NCI-H2171 (cell line): ENCODE measurements around the gene LRP1B.

Experiments used
- DNase-seq: peaks from one replicate; lab custom pipeline; 2025; lab: John Stamatoyannopoulos, UW

Gene LRP1B

DNA sequence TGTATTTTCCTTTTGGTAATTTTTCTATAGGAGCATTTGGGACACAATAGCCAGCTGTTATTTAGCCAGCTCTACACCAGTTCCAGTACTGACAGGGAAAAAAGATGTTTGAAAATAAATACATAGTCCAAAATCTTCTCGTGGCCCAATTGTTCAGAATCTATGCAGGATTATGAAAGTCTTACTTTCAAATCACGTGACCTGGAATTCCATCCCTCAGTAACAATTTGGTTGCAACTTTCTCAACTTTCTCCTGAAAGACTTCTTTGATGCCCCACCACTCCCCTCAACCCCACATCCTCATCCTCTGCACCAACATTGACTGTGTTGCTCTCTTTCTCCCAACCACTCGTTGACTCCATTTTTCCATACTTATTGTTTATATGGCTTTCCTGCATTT, 539.0 kb downstream of the LRP1B start:
- DNase-seq = no peak

DNA sequence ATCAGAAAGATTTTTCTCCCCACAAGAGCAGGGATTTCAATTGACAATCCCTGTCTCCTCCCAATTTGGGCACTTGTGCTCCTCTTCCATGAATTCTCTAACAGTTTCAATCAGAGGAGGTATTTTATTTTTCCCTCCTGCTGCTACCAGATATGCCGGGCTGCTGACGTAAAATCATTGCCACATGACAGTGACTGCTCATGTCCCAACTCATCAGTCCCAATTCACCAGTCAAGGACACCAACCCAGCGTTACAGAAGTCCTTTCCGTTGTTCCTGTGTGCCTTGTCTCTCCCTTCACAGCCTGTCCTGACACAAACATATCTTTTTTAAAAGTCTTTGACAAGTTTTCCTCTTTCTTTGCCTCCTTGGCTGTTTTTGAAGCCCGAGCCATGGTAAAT, 540.2 kb downstream of the LRP1B start:
- no peak for DNase-seq

DNA sequence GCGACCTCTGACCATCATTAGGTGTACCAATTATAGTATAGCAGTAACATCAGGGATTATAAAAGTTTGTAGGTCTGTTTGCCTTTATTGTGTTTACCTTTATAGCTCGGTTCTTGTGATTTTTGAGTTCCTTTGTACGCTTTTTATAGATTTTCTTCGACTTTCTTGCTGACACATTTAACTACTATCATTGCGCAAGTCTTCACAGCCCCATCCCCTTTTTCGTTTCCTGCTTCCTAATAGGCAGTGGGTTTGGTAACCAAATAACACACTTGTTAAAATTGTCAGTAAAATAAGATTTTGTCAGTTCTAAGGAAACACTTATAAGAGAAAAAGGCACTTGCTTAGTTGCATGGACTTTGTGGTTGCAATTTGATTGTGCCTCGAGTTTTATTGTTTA, 541.5 kb downstream of the LRP1B start:
- DNase-seq = no peak

DNA sequence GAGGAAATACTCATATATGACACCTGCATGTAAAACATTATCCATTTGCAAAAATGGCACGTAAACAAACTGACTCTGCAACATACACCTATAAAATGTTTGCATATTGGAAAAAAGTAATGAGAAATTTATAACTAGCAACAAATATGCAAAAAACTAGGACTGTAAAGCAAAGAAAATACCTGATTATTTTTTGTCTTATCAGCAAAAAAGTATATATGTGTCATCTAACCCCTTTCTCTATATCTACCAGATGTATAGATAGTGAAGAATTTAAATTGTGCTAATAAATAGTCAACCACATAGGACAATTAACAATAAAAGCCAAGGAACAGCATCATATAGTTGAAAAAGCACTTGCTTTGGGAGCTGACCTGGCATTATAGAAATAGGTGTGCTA, 543.8 kb downstream of the LRP1B start:
- no peak for DNase-seq

DNA sequence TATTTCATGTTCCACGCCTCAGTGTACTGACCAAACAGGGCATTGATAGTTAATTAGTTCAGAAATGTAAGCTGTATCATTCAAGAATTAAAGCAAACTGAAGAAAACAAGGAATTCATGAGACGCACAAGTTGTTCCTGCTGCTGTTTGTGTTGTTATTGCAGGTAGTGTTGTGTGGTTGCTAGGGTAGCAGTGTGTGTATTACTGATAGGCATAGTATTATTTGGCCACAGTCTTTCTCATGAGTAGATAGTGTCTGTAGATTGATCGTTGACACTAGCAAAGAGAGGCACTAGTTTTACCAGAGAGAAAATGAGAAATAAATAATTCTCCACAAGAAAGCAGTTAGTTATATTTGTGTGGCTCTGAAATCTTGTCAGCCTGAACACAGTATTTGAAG, 548.6 kb downstream of the LRP1B start:
- no peak for DNase-seq

DNA sequence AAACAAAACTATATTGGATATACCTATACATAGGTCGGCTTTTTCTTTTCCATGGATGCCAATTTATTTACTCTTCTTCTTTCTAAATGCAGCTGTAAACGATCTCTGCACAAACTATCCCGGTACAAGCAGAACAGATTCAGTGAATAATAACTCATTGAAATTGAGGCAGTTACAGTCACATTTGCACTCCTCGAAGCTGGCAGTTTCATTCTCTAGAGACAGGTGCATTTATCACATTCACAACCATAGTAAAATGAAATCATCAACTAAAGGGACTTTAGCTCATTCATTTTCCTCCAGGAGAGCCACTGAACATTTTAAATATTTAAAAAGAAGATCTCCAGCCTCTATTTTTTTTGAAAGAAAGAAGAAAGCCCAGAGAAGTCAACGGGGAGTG, 551.7 kb downstream of the LRP1B start:
- DNase-seq = no peak

DNA sequence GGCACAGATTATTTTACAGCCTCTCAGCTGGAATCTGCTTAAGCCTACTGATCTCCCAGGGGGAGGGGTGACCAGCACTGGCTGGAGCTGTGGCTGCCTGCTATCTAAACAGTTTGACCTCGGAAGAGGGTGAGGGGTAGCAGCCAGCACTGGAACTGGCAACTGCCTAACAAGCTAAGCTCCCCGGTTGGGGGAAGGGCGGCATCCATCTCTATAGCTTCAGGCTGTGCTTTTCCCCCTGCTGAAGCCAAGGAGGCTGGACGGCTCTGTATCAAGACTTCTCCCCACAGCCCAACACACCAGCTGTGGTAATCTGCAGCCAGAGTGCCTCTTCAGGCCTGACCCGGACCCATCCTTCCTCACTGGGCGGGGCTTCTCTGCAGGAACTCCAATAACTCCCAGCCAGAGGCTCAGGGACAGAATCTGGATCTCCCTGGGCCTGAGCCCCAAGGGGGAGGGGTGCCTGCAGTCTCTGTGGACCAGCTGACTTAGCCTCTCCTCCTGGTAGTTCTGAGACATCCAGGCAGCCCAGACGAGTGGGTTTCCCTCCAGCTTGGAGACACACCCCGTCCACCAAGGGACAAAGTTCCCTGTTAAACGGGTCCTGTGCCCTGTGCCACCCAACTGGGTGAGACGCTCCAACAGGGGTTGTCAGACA, 560.2 kb downstream of the LRP1B start:
- DNase-seq = no peak

DNA sequence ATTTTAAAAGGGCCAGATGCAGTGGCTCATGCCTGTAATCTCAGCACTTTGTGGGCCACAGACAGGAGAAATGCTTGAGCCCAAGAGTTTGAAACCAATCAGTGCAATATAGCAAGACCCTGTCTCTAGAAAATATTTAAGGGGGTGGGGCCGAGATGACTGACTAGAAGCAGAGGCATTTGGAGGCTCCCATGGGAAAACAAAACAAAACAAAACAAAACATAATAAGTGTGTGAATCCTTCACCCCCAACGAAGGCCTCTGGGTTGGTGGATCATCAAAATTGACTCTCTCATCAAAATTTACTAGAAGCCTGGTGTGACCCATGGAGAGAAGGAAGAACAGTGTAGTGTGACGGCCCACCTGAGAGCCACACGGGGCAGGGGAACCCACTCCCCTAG, 560.9 kb downstream of the LRP1B start:
- no peak for DNase-seq

DNA sequence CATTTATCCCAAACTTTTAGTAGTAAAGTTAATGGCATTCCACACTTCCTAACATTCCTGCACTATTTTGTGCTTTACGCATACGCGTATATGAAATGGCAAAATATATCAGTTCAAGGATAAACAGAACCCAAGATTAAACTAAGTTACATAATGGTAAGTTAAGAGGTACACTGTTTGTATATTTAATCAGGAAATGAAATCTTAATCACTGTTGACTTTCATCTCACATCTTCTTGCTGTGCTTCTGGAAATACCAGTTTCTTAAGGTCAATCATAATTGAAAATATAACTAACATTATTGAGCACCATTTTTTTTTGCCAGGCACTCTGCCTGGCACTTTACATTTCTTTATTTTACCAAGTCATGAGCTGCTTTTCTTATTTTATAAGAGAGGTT, 565.2 kb downstream of the LRP1B start:
- no peak for DNase-seq

DNA sequence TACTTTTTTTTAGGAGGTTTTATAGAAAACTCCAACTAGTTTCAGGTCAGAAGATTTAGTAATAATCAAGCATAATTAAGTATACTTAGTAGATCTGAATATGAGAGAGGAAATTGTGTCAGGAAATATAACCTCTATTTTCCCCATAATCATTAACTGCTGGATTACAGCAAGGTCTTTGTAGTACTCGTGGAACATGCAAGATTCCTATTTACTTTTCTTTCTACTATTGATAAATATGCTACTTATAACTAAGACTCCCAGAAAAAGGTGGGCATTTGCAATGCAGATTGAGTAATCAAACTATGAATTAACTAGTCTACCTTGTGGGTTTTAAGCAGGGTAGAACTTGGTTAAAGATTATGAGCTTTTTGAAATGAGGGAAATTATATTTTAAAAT, 570.1 kb downstream of the LRP1B start:
- no peak for DNase-seq

DNA sequence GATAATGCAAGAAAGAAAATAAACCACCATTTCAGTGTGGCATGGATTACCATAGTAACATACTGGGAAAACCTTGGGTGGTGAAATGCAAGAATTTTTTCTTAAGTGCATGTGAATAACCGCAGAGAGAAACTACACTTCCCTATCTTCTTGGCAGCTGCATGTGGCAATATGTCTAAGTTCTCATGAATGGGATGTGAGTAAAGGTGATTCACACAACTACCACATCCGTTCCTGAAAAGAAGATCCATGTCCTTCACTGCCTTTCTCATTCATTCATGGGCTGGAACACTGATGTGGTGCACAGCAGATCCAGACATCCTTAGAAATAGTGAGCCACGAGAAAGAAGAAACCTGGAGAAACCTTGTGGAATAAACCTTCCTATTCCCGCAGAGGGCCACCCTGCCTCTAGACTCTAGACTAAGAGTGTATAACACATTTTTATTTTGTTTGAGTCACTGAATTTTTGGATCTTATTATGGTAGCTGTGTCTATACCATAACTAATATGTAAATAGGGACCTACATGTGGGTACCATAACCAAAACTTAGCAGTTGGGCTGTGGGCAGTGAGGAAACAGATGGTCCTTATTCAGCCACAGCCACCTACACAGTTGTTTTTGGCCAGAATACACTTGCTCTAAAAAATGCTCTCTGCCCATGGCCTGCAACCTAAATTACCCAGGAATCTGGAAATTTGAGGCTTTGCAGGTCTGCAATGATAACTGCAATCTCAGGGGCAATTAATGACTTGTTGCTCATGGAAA, 573.3 kb downstream of the LRP1B start:
- DNase-seq = no peak

DNA sequence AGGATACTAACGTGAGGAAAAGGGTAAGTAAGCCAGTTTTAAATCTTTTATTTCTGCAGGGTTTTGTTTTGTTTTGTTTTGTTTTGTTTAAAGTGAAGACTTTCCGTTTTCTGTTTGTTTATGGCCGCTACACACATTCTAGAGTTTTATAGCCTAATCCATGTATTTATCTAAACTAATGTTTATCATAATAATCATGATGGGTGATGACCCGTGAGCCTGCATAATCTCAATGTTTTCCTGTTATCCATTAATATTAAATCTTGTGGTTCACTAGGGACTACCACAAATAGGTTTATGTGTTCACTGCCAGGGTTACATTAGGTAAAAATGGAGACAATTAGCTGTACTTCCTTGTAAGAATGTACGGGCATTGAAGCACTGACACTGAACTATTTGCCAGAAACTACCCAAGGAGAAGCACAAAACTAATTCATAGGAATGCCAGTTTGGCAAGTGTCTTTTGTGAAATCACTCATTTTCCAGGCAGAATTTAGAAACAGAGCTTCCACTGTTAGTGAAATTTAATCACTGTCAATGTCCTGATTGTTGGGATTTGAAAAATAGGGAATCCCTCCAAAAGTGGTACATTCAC, 574.8 kb downstream of the LRP1B start:
- no peak for DNase-seq

DNA sequence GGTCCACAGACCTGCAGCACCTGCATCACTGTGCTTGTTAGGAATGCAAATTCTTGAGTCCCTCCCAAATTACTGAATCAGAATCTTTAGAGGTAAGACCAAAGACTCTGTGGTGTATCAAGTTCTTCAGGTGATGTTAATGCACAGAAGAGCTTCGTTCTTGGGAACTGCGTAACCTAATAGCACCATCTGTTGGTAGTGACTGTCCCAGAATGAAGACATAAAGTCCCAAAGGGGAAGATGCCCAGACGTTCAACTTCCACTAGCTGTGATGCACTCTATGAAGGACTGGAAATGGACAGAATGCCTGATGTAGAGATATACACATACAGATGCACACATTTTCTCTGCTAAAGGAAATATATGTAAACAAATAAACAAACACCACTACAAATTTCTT, 576.0 kb downstream of the LRP1B start:
- peak; percentile 74 for DNase-seq

DNA sequence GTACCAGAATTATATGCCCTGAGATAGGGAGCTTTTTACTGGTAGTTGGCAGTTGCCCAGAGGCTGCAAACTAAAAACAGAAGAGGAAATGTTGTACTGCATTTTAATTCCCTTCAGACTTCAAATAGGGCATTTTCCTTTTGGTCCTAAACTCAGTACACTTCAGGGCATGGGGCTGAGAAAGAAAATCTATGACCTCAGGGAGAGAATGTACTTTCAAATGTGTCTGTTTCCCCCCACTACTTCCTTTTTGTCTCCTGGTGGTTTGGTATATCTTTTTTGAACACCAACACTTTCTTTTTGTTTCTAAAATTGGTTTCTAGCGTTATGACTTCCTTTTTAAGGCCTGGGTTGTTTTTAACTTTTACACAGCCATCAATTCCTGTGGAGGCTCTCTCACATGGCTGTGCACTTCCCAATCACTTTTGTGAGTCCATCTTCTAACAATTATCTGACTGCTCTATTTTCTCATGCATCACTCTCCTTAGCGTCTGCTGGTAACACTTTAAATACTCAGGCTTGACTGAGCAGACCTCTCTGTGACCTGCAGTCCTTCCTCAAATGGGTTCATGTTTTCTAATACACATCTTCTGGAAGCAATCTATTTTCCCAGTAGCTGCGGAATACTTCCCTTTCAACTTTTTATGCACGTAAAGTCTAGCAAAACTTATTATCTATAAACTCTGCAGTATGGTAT, 596.0 kb downstream of the LRP1B start:
- DNase-seq = no peak

DNA sequence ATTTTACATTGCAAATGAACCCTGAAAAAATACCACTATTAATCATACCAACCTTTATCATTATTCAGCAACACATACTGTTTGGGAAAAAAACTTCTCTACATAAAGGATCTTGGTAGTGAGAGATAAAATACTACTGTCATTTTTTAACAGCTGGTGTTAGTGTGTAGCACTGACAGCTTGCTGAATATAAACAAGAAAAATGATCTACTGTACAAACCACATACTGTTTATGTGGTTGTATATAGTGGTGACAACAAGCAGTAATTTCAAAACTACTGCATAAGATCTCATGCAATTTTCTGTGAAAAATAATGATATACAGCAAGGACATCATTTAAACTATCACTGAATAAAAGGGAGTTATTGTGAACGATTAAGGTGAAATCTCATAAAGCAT, 601.2 kb downstream of the LRP1B start:
- peak; percentile 25 for DNase-seq

DNA sequence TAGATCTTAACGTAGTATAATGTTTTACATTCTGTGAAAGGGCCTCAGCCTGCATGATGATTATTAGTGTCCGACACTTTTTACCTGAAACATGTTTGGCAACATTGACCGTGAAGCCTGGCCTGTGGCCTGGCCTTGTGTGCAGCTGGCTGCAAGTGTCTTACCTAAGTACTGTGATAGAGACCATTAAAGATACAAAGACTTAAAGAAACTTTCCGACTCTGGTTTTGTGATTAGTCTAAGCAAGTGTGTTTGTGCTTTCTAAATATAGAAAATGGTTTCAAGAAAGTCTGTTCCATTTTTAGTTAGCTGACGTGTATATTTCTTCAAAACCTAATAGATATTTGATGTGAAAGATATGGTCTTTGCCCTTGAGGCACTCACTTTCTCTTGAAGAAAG, 601.8 kb downstream of the LRP1B start:
- no peak for DNase-seq

DNA sequence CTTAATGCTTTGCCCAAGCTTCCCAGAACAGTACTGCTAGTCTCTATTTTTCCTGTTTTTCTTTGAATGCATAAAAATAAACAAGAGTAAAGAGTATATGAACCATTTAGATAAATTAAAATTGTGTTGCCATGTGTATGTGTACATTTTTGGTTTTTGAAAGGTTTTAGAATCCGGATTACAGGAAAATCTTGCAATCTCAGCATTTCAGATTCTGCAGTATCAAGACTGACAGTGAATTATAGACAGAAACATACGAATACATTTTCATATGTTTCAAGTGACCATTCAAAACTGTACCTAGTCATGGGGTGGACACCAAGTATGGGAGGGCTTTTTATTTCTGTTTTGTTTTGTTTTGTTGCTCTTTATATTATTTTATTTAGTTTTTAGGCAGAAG, 604.1 kb downstream of the LRP1B start:
- no peak for DNase-seq

DNA sequence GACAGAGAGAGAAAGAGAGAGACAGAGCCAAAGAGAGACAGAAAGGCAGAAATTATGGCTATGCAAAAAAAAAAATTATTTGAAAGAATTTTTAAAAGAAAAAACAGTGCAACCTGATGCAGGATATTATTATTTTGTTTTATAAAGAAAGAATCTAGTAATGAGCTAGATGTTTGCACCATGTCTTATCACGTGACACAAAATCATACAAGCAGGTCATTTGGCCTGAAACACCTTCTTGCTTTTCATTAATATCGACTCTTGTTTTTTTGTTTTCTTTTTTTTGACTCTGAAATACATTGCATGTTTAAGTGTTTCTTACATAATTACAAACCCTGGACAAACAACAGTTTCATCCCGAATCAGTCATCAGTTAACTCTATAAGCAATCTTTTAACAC, 606.0 kb downstream of the LRP1B start:
- DNase-seq = no peak

DNA sequence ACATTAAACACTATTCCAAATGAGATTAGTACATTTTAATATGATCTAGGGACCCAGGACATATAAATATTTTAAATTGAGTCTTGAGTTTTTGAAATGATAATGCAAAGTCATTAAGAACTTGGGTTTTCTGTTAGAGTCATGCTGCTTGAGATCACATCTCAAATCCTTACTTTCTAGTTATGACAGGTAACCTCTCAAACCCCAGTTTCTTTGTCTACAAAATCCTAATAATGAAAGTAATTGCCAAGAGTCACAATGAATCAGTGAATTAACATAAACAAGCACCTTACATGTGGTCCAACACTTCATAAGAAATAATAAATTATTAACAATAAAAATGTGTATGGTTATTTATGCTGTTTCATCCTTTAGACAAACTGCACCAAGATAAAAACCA, 607.6 kb downstream of the LRP1B start:
- DNase-seq = no peak

DNA sequence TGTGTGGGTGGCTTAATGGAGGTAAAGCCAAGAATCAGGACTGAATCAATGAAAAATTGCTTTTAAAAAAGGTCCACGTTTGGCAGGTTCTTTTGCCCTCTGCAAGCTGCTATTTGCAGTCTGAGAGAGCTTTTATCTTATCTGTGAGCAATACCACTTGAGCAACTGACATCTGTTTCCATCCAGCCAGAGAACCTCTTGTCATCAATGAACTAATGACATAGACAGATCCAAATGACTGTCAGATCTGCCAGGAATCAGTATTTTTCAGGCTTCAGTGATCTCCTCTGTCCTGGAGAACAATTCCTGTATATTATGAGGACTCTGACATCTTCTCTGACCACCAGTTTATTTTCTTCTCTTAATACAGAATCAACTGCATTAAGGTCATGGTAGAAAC, 608.1 kb downstream of the LRP1B start:
- peak; percentile 28 for DNase-seq

DNA sequence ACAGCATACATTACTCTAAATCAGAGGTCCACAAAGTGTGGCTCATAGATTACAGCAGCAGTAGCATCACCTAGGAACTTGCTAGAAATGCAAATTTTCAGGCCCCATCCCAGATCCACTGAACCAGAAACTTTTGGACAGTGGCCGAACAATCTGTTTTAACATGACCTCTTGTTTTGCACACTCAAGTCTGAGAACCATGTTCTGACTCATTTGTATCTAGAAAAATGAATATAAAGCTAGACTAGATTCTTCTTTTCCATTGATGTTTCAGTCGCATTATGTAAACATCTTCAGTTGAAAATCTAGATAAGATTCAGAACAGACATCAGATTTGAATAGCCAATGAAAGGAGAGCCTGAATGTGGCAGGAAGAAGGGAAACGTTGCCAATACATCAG, 608.8 kb downstream of the LRP1B start:
- no peak for DNase-seq

DNA sequence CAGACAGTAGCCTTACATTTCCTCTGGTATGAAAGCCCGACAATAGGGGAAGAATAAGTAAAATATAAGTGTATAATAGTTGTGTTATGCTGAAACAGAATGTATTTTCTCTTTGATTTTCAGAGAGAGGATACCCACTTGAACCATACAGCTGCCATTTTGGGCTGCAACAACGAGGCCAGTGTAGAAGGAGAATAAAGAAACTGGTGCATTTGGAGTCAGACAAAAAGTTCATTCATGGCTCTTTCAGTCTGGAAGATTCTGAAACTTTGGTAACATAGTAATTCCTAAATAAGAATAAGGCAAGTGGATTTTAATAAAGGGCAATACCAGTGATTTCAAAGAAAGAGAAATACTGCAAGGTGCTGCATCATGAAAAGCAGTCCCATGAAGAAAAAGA, 610.9 kb downstream of the LRP1B start:
- no peak for DNase-seq

DNA sequence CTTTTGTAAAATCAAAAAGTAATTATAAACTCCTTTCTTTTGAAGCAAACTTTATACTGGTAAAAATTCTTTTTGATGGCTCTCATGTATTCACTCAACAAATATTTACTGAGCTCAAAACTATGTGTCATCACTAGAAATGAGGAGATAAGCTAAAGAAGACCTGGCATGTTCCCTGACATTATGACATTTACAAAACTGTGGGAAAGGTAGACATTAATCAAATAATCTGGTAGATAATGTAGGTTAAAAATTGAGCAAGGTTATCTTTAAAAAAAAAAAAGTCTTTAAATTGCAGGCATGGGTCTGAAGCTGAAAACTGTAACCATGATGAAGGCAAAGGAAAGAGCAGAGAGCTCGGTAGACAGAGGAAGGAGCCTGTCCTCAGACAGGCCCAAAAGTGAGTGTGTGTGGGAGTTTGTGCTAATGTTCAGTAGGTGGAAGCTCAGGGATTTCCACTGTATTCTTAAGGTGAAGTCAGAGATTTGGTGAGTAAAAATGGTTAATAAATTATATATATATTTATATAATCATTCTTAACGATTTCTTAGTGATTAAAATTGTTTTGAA, 612.9 kb downstream of the LRP1B start:
- no peak for DNase-seq
